ENCODE measurements around the gene EBI3. TPM values are rescaled to one million over a fixed set of nuclear protein-coding genes. Genes with fewer than 3 reads are reported as not detected.
"Not testable (repeated sequence)": the region's sequence is repeated elsewhere in the genome, so short reads cannot be mapped to it uniquely, and the experiment has no call there.

EBI3 gene
- 1 to 10 TPM in 1 of 2 experiments, under 1 TPM in 1; 0.27 to 1.2 TPM for total RNA-seq

GRCh38 chr19:4229179-4229931 lies at the start of gene EBI3:
EBI3 (plus strand) TSS chr19:4229523; CDS start chr19:4229551, 28 bp downstream.
- no peaks in the 10 kb centered on the region for H3K9me3 Mint-ChIP-seq
- peak within 1 kb of the TSS; percentile 31 for H3K27ac Mint-ChIP-seq
- H3K27me3 Mint-ChIP-seq = peaks cover 2% of the 10 kb centered on the region
- DNase-seq = no peak
- ChIA-PET POLR2A (no interaction called here), CTCF (interaction anchor here (0.8 to 1.1 kb wide), 2 partner anchors 76 to 242 kb away, joined by 3 to 4 read pairs; partner anchors contain the start of gene CREB3L3)
- no peaks in the 10 kb centered on the region for H3K36me3 Mint-ChIP-seq (ENCODE audit: low read depth)
- no peak within 1 kb of the TSS for H3K4me3 Mint-ChIP-seq
- peaks cover 2% of the 10 kb centered on the region for H3K4me1 Mint-ChIP-seq

- ChIA-PET POLR2A (no interaction called here), CTCF (interaction anchor here (0.6 to 1.1 kb wide), 4 partner anchors 15 to 411 kb away, joined by 3 to 4 read pairs (median 3); partner anchors contain the start of gene SH3GL1)
- Mint-ChIP-seq H3K27ac (peak overlapping the region; percentile 88), H3K4me3 (peak overlapping the region; percentile 98), H3K27me3 (no peaks in the 10 kb centered on the region), H3K9me3 (no peaks in the 10 kb centered on the region), H3K4me1 (peaks cover 39% of the 10 kb centered on the region), H3K36me3 (ENCODE audit: low read depth) (peaks cover 18% of the 10 kb centered on the region)
- peak; percentile 23 for DNase-seq
These were observed 48.2 kb upstream of the EBI3 start for GRCh38 chr19:4181053-4181508.

- H3K36me3 Mint-ChIP-seq (ENCODE audit: low read depth) = peaks cover 18% of the 10 kb centered on the region
- H3K27ac Mint-ChIP-seq = peak within 1 kb of the TSS; percentile 98
- no peaks in the 10 kb centered on the region for H3K9me3 Mint-ChIP-seq
- ChIA-PET CTCF (no interaction called here), POLR2A (no interaction called here)
- H3K27me3 Mint-ChIP-seq = no peaks in the 10 kb centered on the region
- peak; percentile 97 for DNase-seq
- H3K4me3 Mint-ChIP-seq = peak within 1 kb of the TSS; percentile 98
- peaks cover 42% of the 10 kb centered on the region for H3K4me1 Mint-ChIP-seq
These were observed 47.1 kb upstream of the EBI3 start, which contains the start of the genes ANKRD24 and SIRT6 for GRCh38 chr19:4182084-4182810. ANKRD24 (plus strand) TSS chr19:4182689; CDS start chr19:4186426, 3,737 bp downstream. SIRT6 (minus strand) TSS chr19:4182563; CDS start chr19:4182539, 24 bp downstream.

- Mint-ChIP-seq H3K4me1 (peaks cover 41% of the 10 kb centered on the region), H3K27me3 (no peaks in the 10 kb centered on the region), H3K4me3 (peak overlapping the region; percentile 51), H3K9me3 (no peaks in the 10 kb centered on the region), H3K36me3 (ENCODE audit: low read depth) (peaks cover 17% of the 10 kb centered on the region), H3K27ac (no peak overlapping the region)
- DNase-seq = no peak
- ChIA-PET POLR2A (interaction anchor here (0.6 kb wide), 1 partner anchor 37 kb away, joined by 11 read pairs; no protein-coding TSS in a partner anchor), CTCF (interaction anchor here (0.6 to 1.7 kb wide), 2 partner anchors 44 to 1890 kb away, joined by 3 to 7 read pairs; no protein-coding TSS in a partner anchor)
These were observed 45.2 kb upstream of the EBI3 start for GRCh38 chr19:4183967-4184717.

- H3K27ac Mint-ChIP-seq = no peak overlapping the region
- no peaks in the 10 kb centered on the region for H3K27me3 Mint-ChIP-seq
- no peak overlapping the region for H3K4me3 Mint-ChIP-seq
- peaks cover 34% of the 10 kb centered on the region for H3K4me1 Mint-ChIP-seq
- no peak for DNase-seq
- CTCF ChIA-PET = interaction anchor here (1.7 kb wide), 1 partner anchor 45 kb away, joined by 7 read pairs; no protein-coding TSS in a partner anchor
- H3K36me3 Mint-ChIP-seq (ENCODE audit: low read depth) = peaks cover 11% of the 10 kb centered on the region
- no peaks in the 10 kb centered on the region for H3K9me3 Mint-ChIP-seq
- POLR2A ChIA-PET = interaction anchor here (0.6 kb wide), 1 partner anchor 36 kb away, joined by 11 read pairs; no protein-coding TSS in a partner anchor
These were observed 44.5 kb upstream of the EBI3 start for GRCh38 chr19:4184718-4185352.

- CTCF ChIA-PET = no interaction called here
- no peak for DNase-seq
- Mint-ChIP-seq H3K4me3 (no peak overlapping the region), H3K4me1 (peaks cover 28% of the 10 kb centered on the region), H3K27me3 (no peaks in the 10 kb centered on the region), H3K27ac (no peak overlapping the region), H3K36me3 (ENCODE audit: low read depth) (peaks cover 5% of the 10 kb centered on the region), H3K9me3 (no peaks in the 10 kb centered on the region)
- POLR2A ChIA-PET = no interaction called here
These were observed 43.8 kb upstream of the EBI3 start for GRCh38 chr19:4185413-4186086.

- H3K27ac Mint-ChIP-seq = no peak overlapping the region
- peaks cover 4% of the 10 kb centered on the region for H3K36me3 Mint-ChIP-seq (ENCODE audit: low read depth)
- no peaks in the 10 kb centered on the region for H3K9me3 Mint-ChIP-seq
- H3K4me1 Mint-ChIP-seq = peaks cover 20% of the 10 kb centered on the region
- ChIA-PET POLR2A (no interaction called here), CTCF (interaction anchor here (0.7 to 1.2 kb wide), 5 partner anchors 10 to 190 kb away, joined by 3 read pairs; no protein-coding TSS in a partner anchor)
- peak; percentile 88 for DNase-seq
- H3K4me3 Mint-ChIP-seq = no peak overlapping the region
- H3K27me3 Mint-ChIP-seq = no peaks in the 10 kb centered on the region
These were observed 43.0 kb upstream of the EBI3 start for GRCh38 chr19:4186087-4186993.

- Mint-ChIP-seq H3K27me3 (no peaks in the 10 kb centered on the region), H3K4me1 (peaks cover 12% of the 10 kb centered on the region), H3K9me3 (no peaks in the 10 kb centered on the region), H3K36me3 (ENCODE audit: low read depth) (no peaks in the 10 kb centered on the region), H3K27ac (no peak overlapping the region), H3K4me3 (no peak overlapping the region)
- no peak for DNase-seq
- POLR2A ChIA-PET = no interaction called here
- CTCF ChIA-PET = interaction anchor here (0.6 to 1.4 kb wide), 3 partner anchors 9 to 25 kb away, joined by 3 to 6 read pairs (median 3); no protein-coding TSS in a partner anchor
These were observed 41.8 kb upstream of the EBI3 start for GRCh38 chr19:4187313-4188122.

GRCh38 chr19:4189641-4190040 lies 39.7 kb upstream of the EBI3 start:
- Mint-ChIP-seq H3K27me3 (peaks cover 9% of the 10 kb centered on the region), H3K27ac (no peak overlapping the region)
- POLR2A ChIA-PET = no interaction called here

GRCh38 chr19:4192537-4192936 lies 36.8 kb upstream of the EBI3 start:
- DNase-seq; H3K36me3 Mint-ChIP-seq (ENCODE audit: low read depth); H3K4me1 Mint-ChIP-seq; H3K4me3 Mint-ChIP-seq; H3K9me3 Mint-ChIP-seq; POLR2A ChIA-PET; H3K27ac Mint-ChIP-seq: not testable (repeated sequence)
- CTCF ChIA-PET = interaction anchor here (1.6 kb wide), 1 partner anchor 10 kb away, joined by 5 read pairs; no protein-coding TSS in a partner anchor
- peaks cover 18% of the 10 kb centered on the region for H3K27me3 Mint-ChIP-seq

More at GRCh38 chr19:4189641-4190040, 39.7 kb upstream of the EBI3 start:
- CTCF ChIA-PET = interaction anchor here (0.5 to 1.3 kb wide), 3 partner anchors 12 to 34 kb away, joined by 3 read pairs; no protein-coding TSS in a partner anchor
- Mint-ChIP-seq H3K4me1 (peaks cover 3% of the 10 kb centered on the region), H3K9me3 (no peaks in the 10 kb centered on the region), H3K36me3 (ENCODE audit: low read depth) (no peaks in the 10 kb centered on the region), H3K4me3 (no peak overlapping the region)
- DNase-seq = no peak

Data from activated CD4-positive, alpha-beta T cell treated with anti-CD3 and anti-CD28 coated beads, Interleukin-2, amount 10 ng/mL, durations not matched to agents 7 days and 5 days (primary cell).